ENCODE data around the gene TLN1. TPM values are rescaled to one million over a fixed set of nuclear protein-coding genes. Genes with fewer than 3 reads are reported as not detected.

TLN1 gene
- total and polyA plus RNA-seq, 10 of the 15 experiments (the other 5 are each of a cell fraction or from before 2014, with no cell fraction given): 11.6 to 305 (median 71.9) TPM

- H3K79me2 ChIP-seq (ENCODE audit: control insufficient read depth, insufficient read depth, low read length): no peaks in the 10 kb centered on the region
- RAD21 ChIA-PET (ENCODE audit: unreplicated experiment): interaction anchor here (1.1 kb wide), 1 partner anchor 17 kb away, joined by 4 read pairs; the partner anchor contains the start of gene ARHGEF39
- FAIRE-seq (no peak), ATAC-seq (no peak), DNase-seq (ENCODE audit: low read depth, low spot score) (no peak)
- H3K9ac ChIP-seq (ENCODE audit: control insufficient read depth, insufficient read depth, low read length): no peak overlapping the region
- no peak overlapping the region for H3K4me2 ChIP-seq (ENCODE audit: control insufficient read depth, insufficient read depth)
- intact Hi-C loops (cut with micrococcal nuclease; ENCODE audit: unreplicated experiment) (no loop called here), in situ Hi-C loops (cut with MboI) (no loop called here)
- H2AFZ ChIP-seq (ENCODE audit: control insufficient read depth, low read depth, low read length): no peak overlapping the region
- no peaks in the 10 kb centered on the region for H3K36me3 ChIP-seq (ENCODE audit: control insufficient read depth in 2 of 2, insufficient read depth in 2 of 2, low read length in 1 of 2)
- WGBS (ENCODE audit: insufficient coverage, insufficient replicate concordance, low lambda C conversion rate, missing lambda C conversion rate): 46% methylated on average over 3 of the region's 3 CpGs
- SMC1A ChIA-PET (ENCODE audit: uncharacterized antibody, unreplicated experiment): interaction anchor here (1.0 to 1.8 kb wide), 4 partner anchors 12 to 201 kb away, joined by 3 to 6 read pairs (median 4); no protein-coding TSS in a partner anchor
- H3K4me1 ChIP-seq (ENCODE audit: control insufficient read depth, insufficient read depth, low read length): peaks cover 8% of the 10 kb centered on the region
- BruUV-seq (replicated peaks): no TSS peak
- no peak overlapping the region for H3K4me3 ChIP-seq
- POLR2A ChIA-PET: interaction anchor here (1.4 to 1.8 kb wide), 3 partner anchors 14 to 46 kb away, joined by 3 to 5 read pairs (median 3); no protein-coding TSS in a partner anchor
- no peak overlapping the region for H3K27ac ChIP-seq (ENCODE audit: control insufficient read depth, insufficient read depth)
- no peaks in the 10 kb centered on the region for H4K20me1 ChIP-seq (ENCODE audit: control insufficient read depth, insufficient read depth)
- H3K9me3 ChIP-seq (replicated peaks; ENCODE audit: control insufficient read depth, insufficient read depth, low read length): no peaks in the 10 kb centered on the region
- H3K27me3 ChIP-seq (replicated peaks in 1 of 2; ENCODE audit: control insufficient read depth in 2 of 2, insufficient read depth in 2 of 2, low read length in 1 of 2): no peaks in the 10 kb centered on the region; a peak in 2 of 4 replicates
- TF ChIP-seq RUNX3 (IDR thresholded peaks at IDR 0.05; ENCODE audit: low read length): no peak
- no peak for TF ChIP-seq MEF2B (IDR thresholded peaks at IDR 0.05; ENCODE audit: partially characterized antibody, poor library complexity, severe bottlenecking)
- no peak for TF ChIP-seq RAD51 (IDR thresholded peaks at IDR 0.05)
- TF ChIP-seq CTCF (IDR thresholded peaks at IDR 0.05 in 2 of 3, conservative IDR thresholded peaks at IDR 0.05 in 1 of 3; ENCODE audit: control insufficient read depth in 2 of 3, extremely low read depth in 1 of 3, insufficient read depth in 1 of 3, low read depth in 3 of 3, low read length in 3 of 3): no peak
- TF ChIP-seq SPI1 (IDR thresholded peaks at IDR 0.05; ENCODE audit: borderline replicate concordance, insufficient read depth, low read depth, low read length): no peak
- TF ChIP-seq CHD4 (IDR thresholded peaks at IDR 0.05): no peak
- TF ChIP-seq RAD21 (IDR thresholded peaks at IDR 0.05; ENCODE audit: insufficient read depth, low read depth, low read length): no peak
- TF ChIP-seq WRNIP1 (IDR thresholded peaks at IDR 0.05; ENCODE audit: borderline replicate concordance, low read depth, low read length): no peak
- no peak for TF ChIP-seq STAT3 (IDR thresholded peaks at IDR 0.05; ENCODE audit: low read depth, low read length)
- no peak for TF ChIP-seq SUPT20H (IDR thresholded peaks at IDR 0.05; ENCODE audit: borderline replicate concordance, control insufficient read depth, low read depth, low read length)
- TF ChIP-seq ZNF217 (IDR thresholded peaks at IDR 0.05): no peak
- TF ChIP-seq ESRRA (IDR thresholded peaks at IDR 0.05; ENCODE audit: low read length): no peak
- no peak for TF ChIP-seq TAF1 (IDR thresholded peaks at IDR 0.05; ENCODE audit: borderline replicate concordance, low read depth, low read length)
- CTCF ChIA-PET: interaction anchor here (1.0 to 2.6 kb wide), 3 partner anchors 14 to 22 kb away, joined by 6 to 28 read pairs (median 7); no protein-coding TSS in a partner anchor
Observed at GRCh38 chr9:35681341-35682002, 50.5 kb downstream of the TLN1 start.
